NCI-H345 treated with DMSO at 0.1 percent for 48 hours (cell line): ENCODE measurements around the gene C17orf75.
"Not testable (repeated sequence)": the region's sequence is repeated elsewhere in the genome, so short reads cannot be mapped to it uniquely, and the experiment has no call there.

Experiments
- DNase-seq: peaks from one replicate; lab custom pipeline; 2025; ENCODE audit not compliant: unreplicated experiment; lab: John Stamatoyannopoulos, UW

C17orf75 gene

GRCh38 chr17:32345951-32346600, 4.1 kb upstream of the C17orf75 start:
- no peak for DNase-seq

GRCh38 chr17:32342603-32343325, 791 bp upstream of the C17orf75 start:
- no peak for DNase-seq

GRCh38 chr17:32341141-32341856, 674 bp downstream of the C17orf75 start:
- DNase-seq, result no peak

GRCh38 chr17:32335687-32336086, 6.3 kb downstream of the C17orf75 start:
- DNase-seq, result no peak

- no peak for DNase-seq
Measured at GRCh38 chr17:32335046-32335445, 6.9 kb downstream of the C17orf75 start.

- DNase-seq, result no peak
Measured at GRCh38 chr17:32333187-32333586, 8.8 kb downstream of the C17orf75 start.

GRCh38 chr17:32331243-32332040, 10.5 kb downstream of the C17orf75 start:
- DNase-seq, result no peak

- DNase-seq, result no peak
Measured at GRCh38 chr17:32330147-32330546, 11.8 kb downstream of the C17orf75 start.

- DNase-seq, result no peak
Measured at GRCh38 chr17:32327911-32328310, 14.1 kb downstream of the C17orf75 start.

GRCh38 chr17:32323811-32324491, 18.0 kb downstream of the C17orf75 start:
- no peak for DNase-seq

- DNase-seq, result no peak
Measured at GRCh38 chr17:32323046-32323445, 18.9 kb downstream of the C17orf75 start.

- DNase-seq, result no peak
Measured at GRCh38 chr17:32320847-32321246, 21.1 kb downstream of the C17orf75 start.

- DNase-seq, result not testable (repeated sequence)
Measured at GRCh38 chr17:32320080-32320479, 21.9 kb downstream of the C17orf75 start.

- DNase-seq, result peak; percentile 54
Measured at GRCh38 chr17:32319548-32319905, 22.4 kb downstream of the C17orf75 start.

GRCh38 chr17:32318071-32318470, 23.9 kb downstream of the C17orf75 start:
- DNase-seq, result no peak

- DNase-seq, result no peak
Measured at GRCh38 chr17:32317353-32317752, 24.6 kb downstream of the C17orf75 start.

- not testable (repeated sequence) for DNase-seq
Measured at GRCh38 chr17:32316653-32317052, 25.3 kb downstream of the C17orf75 start.

GRCh38 chr17:32315171-32315570, 26.8 kb downstream of the C17orf75 start:
- DNase-seq, result peak; percentile 92

GRCh38 chr17:32314636-32315035, 27.3 kb downstream of the C17orf75 start:
- DNase-seq, result no peak

GRCh38 chr17:32311028-32311536, 30.9 kb downstream of the C17orf75 start:
- DNase-seq, result no peak
